HG02938 (cell line): ENCODE measurements around the gene SPIRE1.
"Not testable (repeated sequence)": the region's sequence is repeated elsewhere in the genome, so short reads cannot be mapped to it uniquely, and the experiment has no call there.

ENCODE experiments used
- ATAC-seq: cut with Tn5 transposase; IDR thresholded peaks from one replicate; pipeline ENCODE4 v1.9.1; 2021; ENCODE audit warnings: mild to moderate bottlenecking, moderate library complexity; ENCODE audit not compliant: unreplicated experiment

The SPIRE1 gene

GRCh38 chr18:12556946-12557806 is 100.7 kb downstream of the SPIRE1 start:
- ATAC-seq: no peak

- no peak for ATAC-seq
These were observed 103.0 kb downstream of the SPIRE1 start for GRCh38 chr18:12554796-12555388.

- ATAC-seq: no peak
These were observed 105.0 kb downstream of the SPIRE1 start for GRCh38 chr18:12552879-12553242.

DNA sequence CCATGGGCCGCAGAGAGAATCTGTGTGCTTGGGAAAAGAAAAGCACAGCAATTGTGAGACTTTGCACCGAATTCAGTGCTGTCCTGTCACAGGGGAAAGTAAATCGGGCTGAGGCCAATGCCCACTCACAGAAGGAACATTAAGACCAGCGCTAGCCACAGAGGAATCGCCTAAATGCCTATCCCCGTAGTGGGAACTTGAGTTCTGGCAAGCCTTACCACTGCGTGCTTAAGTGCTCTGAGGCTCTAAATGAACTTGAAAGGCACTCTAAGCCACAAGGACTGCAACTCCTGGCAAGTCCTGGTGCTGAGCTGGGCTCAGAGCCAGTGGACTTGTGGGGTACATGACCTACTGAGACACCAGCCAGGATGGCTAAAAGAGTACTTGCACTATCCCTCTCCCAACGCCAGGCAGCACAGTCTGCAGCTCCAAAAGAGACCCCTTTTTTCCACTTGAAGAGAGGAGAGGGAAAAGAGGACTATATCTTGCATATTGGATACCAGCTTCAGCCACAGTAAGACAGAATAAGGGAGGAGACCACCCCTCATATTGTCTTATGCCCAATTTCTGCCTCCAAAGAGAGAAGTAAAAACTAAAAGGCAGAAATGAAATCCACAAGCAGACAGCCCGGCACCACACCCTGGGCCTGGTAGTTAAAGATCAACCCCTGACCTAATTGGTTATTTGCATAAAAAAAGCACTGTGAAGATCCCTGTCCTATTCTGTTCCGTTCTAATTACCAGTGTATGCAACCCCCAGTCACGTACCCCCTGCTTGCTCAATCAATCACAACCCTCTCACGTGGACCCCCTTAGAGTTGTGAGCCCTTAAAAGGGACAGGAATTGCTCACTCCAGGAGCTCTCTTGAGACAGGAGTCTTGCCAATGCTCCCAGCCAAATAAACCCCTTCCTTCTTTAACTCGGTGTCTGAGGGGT is 105.7 kb downstream of the SPIRE1 start:
- ATAC-seq: not testable (repeated sequence)

- not testable (repeated sequence) for ATAC-seq
These were observed 106.4 kb downstream of the SPIRE1 start for GRCh38 chr18:12551466-12551865.

GRCh38 chr18:12543697-12544096 is 114.2 kb downstream of the SPIRE1 start:
- no peak for ATAC-seq

- ATAC-seq: no peak
These were observed 117.2 kb downstream of the SPIRE1 start for GRCh38 chr18:12540751-12541150.

DNA sequence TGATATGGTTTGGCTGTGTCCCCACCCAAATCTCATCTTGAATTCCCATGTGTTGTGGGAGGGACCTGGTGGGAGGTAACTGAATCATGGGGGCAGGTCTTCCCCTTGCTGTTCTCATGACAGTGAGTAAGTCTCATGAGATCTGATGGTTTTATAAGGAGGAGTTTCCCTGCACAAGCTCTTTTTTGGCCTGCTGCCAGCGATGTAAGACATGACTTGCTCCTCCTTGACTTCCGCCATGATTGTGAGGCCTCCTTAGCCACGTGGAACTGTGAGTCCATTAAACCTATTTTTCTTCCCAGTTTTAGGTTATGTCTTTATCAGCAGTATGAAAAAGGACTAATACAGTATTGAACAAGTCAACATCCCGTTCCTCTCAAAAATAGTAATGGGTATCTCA is 118.7 kb downstream of the SPIRE1 start:
- not testable (repeated sequence) for ATAC-seq

DNA sequence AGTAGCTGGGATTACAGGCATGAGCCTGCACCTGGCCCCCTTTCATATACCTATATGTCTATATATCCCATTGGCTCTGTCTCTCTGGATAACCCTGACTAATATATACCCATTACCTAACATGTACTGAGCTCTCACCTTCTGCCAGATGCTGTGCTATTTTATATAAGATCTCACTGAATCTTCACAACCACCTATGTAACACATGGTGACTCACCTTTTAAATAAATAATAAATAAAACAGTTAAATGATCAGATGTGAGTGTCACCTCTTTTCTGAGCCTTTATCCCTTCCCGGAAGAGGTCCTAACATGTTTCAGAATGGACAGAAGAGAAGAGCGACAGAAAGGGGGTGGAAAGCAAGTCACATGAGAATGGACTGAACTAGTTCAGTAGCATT is 123.1 kb downstream of the SPIRE1 start:
- ATAC-seq: no peak

- no peak for ATAC-seq
These were observed 125.2 kb downstream of the SPIRE1 start for GRCh38 chr18:12532661-12533060.

GRCh38 chr18:12531749-12532148 is 126.2 kb downstream of the SPIRE1 start:
- no peak for ATAC-seq

DNA sequence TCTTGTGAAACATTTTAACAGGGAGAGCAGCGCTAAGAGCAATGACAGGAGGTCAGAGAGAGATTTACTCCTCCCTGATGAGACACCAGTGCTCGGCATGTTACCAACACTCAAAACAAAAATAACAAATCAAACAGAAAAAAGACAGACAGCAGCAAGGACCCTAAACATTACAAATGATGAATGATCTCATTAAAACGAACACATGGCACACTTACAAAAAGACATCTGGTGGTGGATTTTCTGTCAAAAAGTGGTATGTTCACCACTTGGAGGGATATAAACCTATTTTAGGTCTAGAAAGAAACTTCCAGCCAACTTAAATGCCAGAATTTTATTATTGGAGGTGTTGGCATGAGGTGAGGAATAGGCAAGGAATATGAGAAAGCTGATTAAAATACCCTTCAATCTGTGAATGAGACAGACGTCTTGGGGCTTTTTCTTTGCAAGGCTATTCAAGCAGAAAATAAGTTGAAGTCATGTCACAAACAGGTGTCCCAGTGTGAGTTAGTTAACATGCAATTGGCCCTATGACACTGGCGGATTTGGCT is 137.4 kb downstream of the SPIRE1 start:
- ATAC-seq: no peak

GRCh38 chr18:12518832-12519531 is 138.9 kb downstream of the SPIRE1 start:
- no peak for ATAC-seq

GRCh38 chr18:12518326-12518725 is 139.6 kb downstream of the SPIRE1 start:
- ATAC-seq: no peak

- no peak for ATAC-seq
These were observed 140.6 kb downstream of the SPIRE1 start for GRCh38 chr18:12517142-12517825.

DNA sequence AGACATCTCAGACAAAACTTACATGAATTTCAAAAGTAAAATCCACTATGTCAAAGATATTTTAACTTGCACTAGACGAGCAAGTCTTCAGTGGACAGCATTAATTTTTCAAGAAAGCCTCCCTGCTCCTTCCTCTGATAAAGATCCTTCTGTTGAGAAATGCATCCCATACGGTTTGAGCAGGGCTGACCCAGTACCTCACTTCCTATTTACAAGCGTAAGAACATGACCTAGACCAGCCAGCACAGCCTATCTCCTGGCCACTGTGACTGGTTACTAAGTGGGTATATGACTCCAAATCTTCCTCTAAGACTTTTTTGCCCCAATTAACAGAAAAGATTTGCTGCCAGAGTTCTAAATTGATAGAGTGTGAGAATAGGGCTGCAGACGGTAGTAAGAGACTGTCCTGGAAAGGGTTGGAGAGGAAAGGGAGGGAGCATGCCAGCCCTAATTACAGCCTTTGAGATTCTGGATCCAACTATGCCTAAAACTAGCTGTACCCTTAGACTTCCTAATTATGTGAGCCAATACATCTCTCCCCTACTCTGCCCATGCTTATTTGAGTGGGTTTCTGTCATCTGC is 141.8 kb downstream of the SPIRE1 start:
- no peak for ATAC-seq

- ATAC-seq: no peak
These were observed 142.4 kb downstream of the SPIRE1 start for GRCh38 chr18:12515550-12515949.

DNA sequence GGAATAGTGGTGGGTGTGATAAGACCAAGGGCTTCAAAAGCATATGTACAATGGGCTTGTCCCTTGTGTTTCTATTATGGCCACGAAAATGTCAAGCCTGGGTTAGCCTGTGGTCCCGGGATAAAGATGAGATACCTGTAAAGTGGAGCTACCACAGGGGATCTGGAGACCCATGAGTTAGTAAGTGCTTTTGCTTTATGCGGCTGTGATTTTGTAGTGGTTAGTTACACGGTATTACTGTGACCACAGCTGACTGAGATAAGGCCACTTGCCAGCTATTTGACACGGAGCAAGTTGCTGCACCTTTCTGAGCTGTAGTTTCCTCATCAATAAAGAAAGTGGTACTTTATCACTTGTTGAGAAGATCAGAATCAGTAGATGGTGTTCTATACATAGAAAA is 150.9 kb downstream of the SPIRE1 start:
- ATAC-seq: no peak

GRCh38 chr18:12500986-12501385 is 156.9 kb downstream of the SPIRE1 start:
- no peak for ATAC-seq

GRCh38 chr18:12497839-12498238 is 160.1 kb downstream of the SPIRE1 start:
- ATAC-seq: no peak
